Measurements from ENCODE around the gene ATP13A4.

The ATP13A4 gene

GRCh38 chr3:193499801-193500485 lies 54.8 kb downstream of the ATP13A4 start:
- no peak for DNase-seq (ENCODE audit: low read depth in 1 of 2, low spot score in 1 of 2)

DNA sequence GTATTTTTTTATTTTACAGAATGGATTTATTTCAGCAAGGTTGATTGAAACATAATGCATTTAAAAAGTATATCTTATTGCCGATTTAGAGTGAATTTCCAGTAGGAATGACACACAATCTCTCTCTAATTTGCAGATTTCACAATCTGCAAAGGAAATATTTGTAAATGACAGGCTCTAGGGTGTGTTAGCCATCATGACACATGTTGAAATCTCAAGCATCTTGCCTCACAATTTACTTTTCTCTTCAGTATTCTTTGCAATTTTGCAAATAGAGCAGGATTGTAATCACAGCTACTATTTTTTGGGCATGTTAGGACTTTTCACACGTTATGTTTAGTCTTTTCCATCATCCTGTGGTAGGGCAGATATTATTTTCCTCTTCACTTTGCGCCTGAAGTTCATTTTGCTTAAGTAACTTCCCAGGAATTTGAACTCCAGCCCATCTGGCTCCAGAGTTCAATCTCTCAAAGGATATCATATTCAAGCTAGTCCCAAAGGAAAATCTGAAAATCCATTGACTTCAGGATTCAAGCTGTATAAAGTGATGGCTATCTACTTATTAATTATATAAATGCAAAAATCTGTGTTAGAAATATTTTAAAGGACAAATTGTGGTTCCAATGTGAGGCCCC lies 55.4 kb downstream of the ATP13A4 start:
- DNase-seq (ENCODE audit: low read depth in 1 of 2, low spot score in 1 of 2), result no peak

DNA sequence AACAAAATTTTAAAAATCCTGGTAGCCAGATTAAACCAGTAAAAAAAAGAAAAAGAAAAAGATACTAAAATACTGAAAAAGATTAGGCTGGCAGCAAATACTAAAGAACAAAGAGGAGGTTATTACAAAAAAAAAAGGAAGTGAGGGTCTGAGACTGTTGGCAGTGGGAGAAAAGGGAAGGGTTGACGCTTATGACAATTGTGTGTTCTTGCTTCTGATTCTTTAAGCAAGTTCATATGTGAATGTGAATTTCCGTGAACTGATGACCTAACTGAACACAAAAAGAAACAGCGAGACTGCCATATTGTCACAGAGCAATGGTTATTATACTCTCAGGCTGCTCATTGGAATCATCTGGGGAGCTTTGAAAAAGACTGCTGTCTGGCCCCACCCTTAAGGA lies 56.5 kb downstream of the ATP13A4 start:
- DNase-seq (ENCODE audit: low read depth in 1 of 2, low spot score in 1 of 2), result no peak

DNA sequence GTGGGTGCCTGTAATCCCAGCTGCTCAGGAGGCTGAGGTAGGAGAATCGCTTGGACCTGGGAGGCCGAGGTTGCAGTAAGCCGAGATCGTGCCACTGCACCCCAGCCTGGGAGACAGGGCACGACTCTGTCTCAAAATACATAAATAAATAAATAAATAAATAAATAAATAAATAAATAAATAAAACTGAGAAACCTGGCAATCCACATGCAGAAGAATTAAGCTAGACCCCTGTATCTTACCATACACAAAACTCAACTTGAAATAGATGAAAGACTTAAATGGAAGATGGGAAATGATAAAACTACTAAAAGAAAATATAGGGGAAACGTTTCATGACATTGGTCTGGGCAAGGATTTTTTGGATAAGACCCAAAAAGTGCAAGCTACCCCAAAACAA lies 58.0 kb downstream of the ATP13A4 start:
- DNase-seq (ENCODE audit: low read depth in 1 of 2, low spot score in 1 of 2), result no peak

- no peak for DNase-seq (ENCODE audit: low read depth in 1 of 2, low spot score in 1 of 2)
Observed at GRCh38 chr3:193491026-193491425, 63.7 kb downstream of the ATP13A4 start.

GRCh38 chr3:193490580-193490979 lies 64.1 kb downstream of the ATP13A4 start:
- DNase-seq (ENCODE audit: low read depth in 1 of 2, low spot score in 1 of 2), result no peak

DNA sequence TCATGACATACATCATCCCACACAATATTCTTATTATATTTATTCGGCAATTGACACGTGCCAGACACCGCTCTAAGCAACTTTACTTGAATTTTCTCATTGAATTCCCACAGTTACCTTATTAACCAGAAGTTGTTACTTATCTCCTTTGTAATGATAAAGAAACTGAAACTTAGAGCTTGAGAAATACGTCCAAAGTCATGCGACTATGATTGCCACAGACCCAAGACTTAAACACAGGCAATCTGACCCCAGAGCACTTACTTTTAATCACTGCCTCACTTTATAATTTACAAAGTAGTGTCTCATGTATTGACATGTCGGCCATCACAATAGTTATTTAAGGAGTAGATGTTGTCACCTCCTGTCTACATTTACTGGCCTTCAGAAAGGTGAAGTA lies 64.7 kb downstream of the ATP13A4 start:
- no peak for DNase-seq (ENCODE audit: low read depth in 1 of 2, low spot score in 1 of 2)

DNA sequence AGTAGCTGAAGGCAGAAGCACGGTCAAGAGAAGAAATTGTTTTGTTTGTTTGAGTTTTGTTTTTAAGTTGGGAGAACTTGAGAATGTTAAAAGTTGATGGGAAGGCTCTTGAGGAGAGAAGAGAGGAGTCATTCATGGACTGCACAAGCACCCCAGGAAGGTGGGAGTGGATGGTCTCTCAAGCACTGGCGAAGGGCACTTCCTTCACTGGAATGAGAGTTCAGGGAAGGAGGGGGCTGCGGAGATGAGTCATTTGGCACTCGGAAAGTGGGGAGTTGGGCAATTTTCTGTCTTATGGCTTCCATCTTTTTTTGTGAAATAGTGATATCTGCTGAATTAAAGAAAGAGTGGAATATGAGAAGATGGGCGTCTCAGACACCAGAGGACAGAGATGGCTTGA lies 66.0 kb downstream of the ATP13A4 start:
- no peak for DNase-seq (ENCODE audit: low read depth in 1 of 2, low spot score in 1 of 2)

DNA sequence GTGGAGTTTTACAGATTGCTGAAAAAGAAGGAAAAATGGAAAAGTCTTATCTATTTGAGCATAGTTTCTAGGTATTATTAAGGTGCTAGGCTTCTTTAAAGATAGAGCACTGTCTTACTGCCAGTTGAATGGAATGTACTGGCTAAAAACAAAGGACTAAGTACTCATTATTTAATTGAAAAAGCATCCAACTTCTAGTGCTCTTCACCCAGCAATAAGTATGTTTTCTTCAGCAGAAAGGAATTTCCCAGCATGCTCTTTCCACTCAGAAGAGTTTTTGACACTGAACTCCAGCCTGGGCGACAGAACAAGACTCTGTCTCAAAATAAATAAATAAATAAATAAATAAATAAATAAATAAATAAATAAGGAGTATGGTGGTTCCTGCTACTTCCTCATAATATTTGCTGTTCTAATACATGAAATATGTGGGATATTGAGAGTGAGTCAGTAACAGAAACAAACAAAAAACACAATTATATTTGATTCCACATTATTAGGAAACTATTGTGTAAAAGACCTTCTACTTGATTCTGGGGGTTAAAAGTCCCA lies 70.6 kb downstream of the ATP13A4 start:
- DNase-seq (ENCODE audit: low read depth in 1 of 2, low spot score in 1 of 2), result no peak

- DNase-seq (ENCODE audit: low read depth in 1 of 2, low spot score in 1 of 2), result no peak
Observed at GRCh38 chr3:193481436-193481835, 73.3 kb downstream of the ATP13A4 start.

GRCh38 chr3:193474446-193474845 lies 80.2 kb downstream of the ATP13A4 start:
- DNase-seq (ENCODE audit: low read depth in 1 of 2, low spot score in 1 of 2), result no peak

DNA sequence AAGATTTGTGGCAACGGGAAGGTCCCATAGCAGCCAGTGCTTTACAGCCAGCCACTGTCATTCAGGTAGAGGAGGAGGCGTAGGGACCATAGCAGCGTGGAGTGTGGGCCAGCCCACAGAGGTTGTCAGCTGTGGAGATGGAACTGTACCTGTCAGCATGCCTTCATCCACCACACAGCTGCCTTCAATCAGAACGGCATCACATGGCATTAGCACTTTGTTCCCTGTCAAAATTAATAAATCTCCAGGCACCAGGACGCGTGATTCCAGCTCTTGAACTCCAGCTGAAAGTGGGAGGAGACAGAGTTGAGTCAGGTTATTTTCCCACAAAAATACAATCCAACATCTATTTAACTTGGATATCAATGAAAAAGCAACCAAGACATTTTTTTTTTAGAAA lies 84.0 kb downstream of the ATP13A4 start:
- DNase-seq (ENCODE audit: low read depth in 1 of 2, low spot score in 1 of 2), result no peak

DNA sequence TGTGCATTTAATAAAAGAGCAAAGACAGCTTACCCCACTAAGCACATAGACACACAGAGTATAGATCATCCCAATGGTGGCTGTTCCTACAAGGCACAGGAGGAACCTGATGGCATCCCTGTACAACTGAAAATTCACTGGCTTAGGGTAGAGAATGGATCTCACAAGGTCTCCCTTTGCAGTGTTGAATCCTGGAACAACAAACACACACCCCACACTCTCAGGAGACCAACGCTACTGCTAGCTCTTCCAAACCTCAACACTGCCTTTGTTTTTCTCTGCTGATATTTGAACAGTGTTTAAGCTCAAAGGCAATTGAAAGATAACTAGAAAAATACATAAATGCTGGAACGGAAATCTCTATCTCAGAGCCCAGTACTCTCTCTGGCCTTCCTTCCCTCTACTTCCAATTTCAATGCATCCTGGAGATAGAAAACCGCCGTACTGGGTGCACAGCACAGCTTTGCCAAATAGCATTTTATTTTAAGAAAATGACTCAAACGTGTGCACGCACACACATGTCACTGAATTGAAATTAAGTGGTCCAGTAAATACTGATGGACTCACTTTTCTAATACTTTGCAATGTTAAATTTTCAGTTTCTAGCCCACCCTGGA lies 88.6 kb downstream of the ATP13A4 start:
- DNase-seq (ENCODE audit: low read depth in 1 of 2, low spot score in 1 of 2), result no peak

- no peak for DNase-seq (ENCODE audit: low read depth in 1 of 2, low spot score in 1 of 2)
Observed at GRCh38 chr3:193464889-193465288, 89.8 kb downstream of the ATP13A4 start.

DNA sequence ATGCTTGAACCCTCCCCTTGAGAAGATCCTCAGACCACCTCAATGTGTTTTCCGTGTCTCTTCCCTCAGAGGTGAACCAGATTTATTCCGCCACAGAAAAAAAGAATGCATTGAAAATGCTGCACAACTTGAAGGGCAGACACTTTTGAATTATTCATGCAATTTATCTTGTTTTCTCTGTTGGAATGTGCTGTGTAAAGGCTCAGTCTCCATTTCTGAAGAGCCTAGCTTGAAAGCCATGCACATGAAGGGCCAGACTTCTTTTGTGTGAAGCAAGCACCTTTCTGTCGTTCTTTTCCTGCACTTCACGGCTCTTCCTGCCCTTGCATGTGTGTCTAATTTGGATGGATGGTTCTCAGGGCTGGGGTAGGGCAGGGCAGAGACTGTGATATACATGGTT lies 97.2 kb downstream of the ATP13A4 start:
- DNase-seq (ENCODE audit: low read depth in 1 of 2, low spot score in 1 of 2), result no peak

GRCh38 chr3:193452338-193452737 lies 102.4 kb downstream of the ATP13A4 start:
- no peak for DNase-seq (ENCODE audit: low read depth in 1 of 2, low spot score in 1 of 2)

GRCh38 chr3:193451902-193452301 lies 102.8 kb downstream of the ATP13A4 start:
- DNase-seq (ENCODE audit: low read depth in 1 of 2, low spot score in 1 of 2), result no peak

DNA sequence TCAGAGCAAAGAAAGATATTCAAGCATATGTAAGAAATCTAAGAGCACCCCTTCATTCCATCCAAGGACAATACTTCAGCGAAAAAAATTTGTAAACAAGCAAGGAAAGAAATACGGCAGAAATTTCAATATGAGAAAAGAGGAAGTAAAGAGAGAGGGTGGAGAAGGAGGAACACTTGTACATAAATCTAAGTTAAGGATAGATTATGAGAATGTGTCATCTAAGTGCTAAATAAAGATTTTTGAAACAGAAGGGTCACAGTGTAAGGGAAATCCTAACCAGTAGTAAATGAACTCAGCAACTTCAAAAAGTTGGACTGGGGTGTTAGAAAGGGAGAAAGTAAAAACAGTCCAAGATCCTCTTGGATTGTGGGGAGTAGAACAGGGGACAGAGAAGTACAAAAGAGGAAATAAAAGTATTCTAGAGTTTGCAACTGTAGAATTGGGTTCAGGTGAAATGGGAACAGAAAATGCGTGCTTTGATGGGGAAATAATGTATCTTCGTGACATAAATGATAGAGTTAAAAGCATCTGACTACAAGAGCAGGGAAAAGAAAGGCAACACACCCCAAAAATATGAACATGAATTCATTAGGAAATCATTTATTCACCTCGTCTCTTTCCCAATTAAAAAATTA lies 107.6 kb downstream of the ATP13A4 start:
- no peak for DNase-seq (ENCODE audit: low read depth in 1 of 2, low spot score in 1 of 2)

GRCh38 chr3:193439423-193439822 lies 115.3 kb downstream of the ATP13A4 start:
- DNase-seq (ENCODE audit: low read depth in 1 of 2, low spot score in 1 of 2), result no peak

GRCh38 chr3:193418576-193419373 lies 135.9 kb downstream of the ATP13A4 start:
- DNase-seq (ENCODE audit: low read depth in 1 of 2, low spot score in 1 of 2), result no peak

DNA sequence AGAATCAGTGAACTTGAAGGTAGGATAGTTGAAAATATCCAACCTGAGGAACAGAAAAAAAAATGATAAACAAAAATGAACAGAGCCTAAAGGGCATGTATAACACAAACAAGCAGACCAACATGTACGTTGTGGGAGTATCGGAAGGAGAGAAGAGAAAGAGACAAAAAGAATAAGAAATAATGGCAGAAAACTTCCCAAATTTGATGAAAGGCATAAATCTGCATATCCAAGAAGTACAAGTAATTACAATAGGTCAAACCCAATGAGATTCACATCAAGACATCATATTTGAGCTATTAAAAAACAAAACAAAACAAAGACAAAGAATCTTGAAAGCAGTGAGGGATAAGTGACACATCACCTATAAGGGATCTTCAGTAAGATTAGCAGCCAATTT lies 138.1 kb downstream of the ATP13A4 start:
- DNase-seq (ENCODE audit: low read depth in 1 of 2, low spot score in 1 of 2), result no peak

Measured in stimulated activated CD4-positive, alpha-beta T cell treated with anti-CD3 and anti-CD28 coated beads, Interleukin-15, amount 100 ng/mL, for 1 hour (primary cell).